GM19324 (cell line): ENCODE data around the gene KIAA1958.
A peak's percentile ranks its signal among the peaks of the same experiment; 100 is the strongest.

ENCODE experiments used
- ATAC-seq: cut with Tn5 transposase; IDR thresholded peaks from one replicate; pipeline ENCODE4 v1.9.1; 2021; ENCODE audit warnings: mild to moderate bottlenecking, moderate library complexity; ENCODE audit not compliant: unreplicated experiment, low FRiP score

The KIAA1958 gene

GRCh38 chr9:112486221-112487007 lies at the start of gene KIAA1958:
Gene KIAA1958, plus strand, starts transcription at chr9:112486827. Its CDS starts 87,254 bp downstream, at chr9:112574081.
- ATAC-seq: peak; percentile 96

GRCh38 chr9:112437406-112437805 lies 49.2 kb upstream of the KIAA1958 start:
- no peak for ATAC-seq

- ATAC-seq: no peak
Observed at GRCh38 chr9:112439171-112439570, 47.5 kb upstream of the KIAA1958 start.

GRCh38 chr9:112439825-112440224 lies 46.8 kb upstream of the KIAA1958 start:
- ATAC-seq: no peak

GRCh38 chr9:112443200-112443599 lies 43.4 kb upstream of the KIAA1958 start:
- ATAC-seq: no peak

GRCh38 chr9:112443636-112444035 lies 43.0 kb upstream of the KIAA1958 start:
- ATAC-seq: no peak

GRCh38 chr9:112445196-112445595 lies 41.4 kb upstream of the KIAA1958 start:
- no peak for ATAC-seq

GRCh38 chr9:112446080-112446479 lies 40.5 kb upstream of the KIAA1958 start:
- no peak for ATAC-seq

GRCh38 chr9:112446526-112446925 lies 40.1 kb upstream of the KIAA1958 start:
- no peak for ATAC-seq

- ATAC-seq: no peak
Observed at GRCh38 chr9:112447283-112447761, 39.3 kb upstream of the KIAA1958 start.

GRCh38 chr9:112462855-112463254 lies 23.8 kb upstream of the KIAA1958 start:
- ATAC-seq: no peak

- ATAC-seq: no peak
Observed at GRCh38 chr9:112465352-112465751, 21.3 kb upstream of the KIAA1958 start.

- no peak for ATAC-seq
Observed at GRCh38 chr9:112472996-112473395, 13.6 kb upstream of the KIAA1958 start.

- ATAC-seq: no peak
Observed at GRCh38 chr9:112473986-112474385, 12.6 kb upstream of the KIAA1958 start.

- ATAC-seq: no peak
Observed at GRCh38 chr9:112475318-112475717, 11.3 kb upstream of the KIAA1958 start.

- ATAC-seq: no peak
Observed at GRCh38 chr9:112477330-112477729, 9.3 kb upstream of the KIAA1958 start.

GRCh38 chr9:112479221-112479620 lies 7.4 kb upstream of the KIAA1958 start:
- ATAC-seq: no peak

- no peak for ATAC-seq
Observed at GRCh38 chr9:112484607-112485006, 2.0 kb upstream of the KIAA1958 start.

- no peak for ATAC-seq
Observed at GRCh38 chr9:112485574-112485973, 1.1 kb upstream of the KIAA1958 start.

GRCh38 chr9:112487008-112487798 lies 576 bp downstream of the KIAA1958 start:
- peak; percentile 58 for ATAC-seq

- no peak for ATAC-seq
Observed at GRCh38 chr9:112487799-112488340, 1.2 kb downstream of the KIAA1958 start.
